Endometrial microvascular endothelial cells (primary cell): ENCODE data around the gene PDE1C. TPM values are rescaled to one million over a fixed set of nuclear protein-coding genes. Genes with fewer than 3 reads are reported as not detected.

ENCODE experiments used
- in situ Hi-C: cut with HindIII; loops from 2 replicates; pipeline ENCODE4 v1.10.0; 2017; ENCODE audit warnings: low sequenced_read_pairs, low pct_unique_long_range_greater_than_20kb; ENCODE audit errors: inconsistent ontology term
- total RNA-seq: library from RNA; depleted of rRNA; stranded (reverse); fragments of >200 nt; gene quantifications from one replicate; pipeline ENCODE4 v1.2.3, GENCODE V29; 2015; ENCODE audit errors: inconsistent ontology term

Gene PDE1C
- total RNA-seq = 7.7 TPM

- in situ Hi-C loops = no loop called here
These were observed at the start of gene PDE1C for GRCh38 chr7:32070406-32071360. Gene PDE1C, minus strand, starts transcription at chr7:32070407.

GRCh38 chr7:32119790-32120196 is 49.6 kb upstream of the PDE1C start:
- in situ Hi-C loops = no loop called here

GRCh38 chr7:32117837-32118236 is 47.6 kb upstream of the PDE1C start:
- in situ Hi-C loops = no loop called here

GRCh38 chr7:32116436-32116835 is 46.2 kb upstream of the PDE1C start:
- in situ Hi-C loops = no loop called here

- in situ Hi-C loops = no loop called here
These were observed 45.6 kb upstream of the PDE1C start for GRCh38 chr7:32115831-32116230.

- in situ Hi-C loops = no loop called here
These were observed 38.4 kb upstream of the PDE1C start for GRCh38 chr7:32108651-32109050.

- in situ Hi-C loops = no loop called here
These were observed 34.6 kb upstream of the PDE1C start for GRCh38 chr7:32104766-32105165.

- in situ Hi-C loops = no loop called here
These were observed 33.2 kb upstream of the PDE1C start for GRCh38 chr7:32103361-32103760.

- in situ Hi-C loops = no loop called here
These were observed 32.2 kb upstream of the PDE1C start for GRCh38 chr7:32102432-32102873.

GRCh38 chr7:32100407-32100907 is 30.2 kb upstream of the PDE1C start:
- in situ Hi-C loops = no loop called here

GRCh38 chr7:32094516-32094915 is 24.3 kb upstream of the PDE1C start:
- in situ Hi-C loops = no loop called here

GRCh38 chr7:32093415-32094408 is 23.5 kb upstream of the PDE1C start:
- in situ Hi-C loops = no loop called here

- in situ Hi-C loops = no loop called here
These were observed 22.1 kb upstream of the PDE1C start for GRCh38 chr7:32092346-32092745.

GRCh38 chr7:32091608-32092210 is 21.5 kb upstream of the PDE1C start:
- in situ Hi-C loops = no loop called here

- in situ Hi-C loops = no loop called here
These were observed 19.5 kb upstream of the PDE1C start for GRCh38 chr7:32089678-32090077.

GRCh38 chr7:32089256-32089655 is 19.0 kb upstream of the PDE1C start:
- in situ Hi-C loops = no loop called here

GRCh38 chr7:32088451-32088881 is 18.3 kb upstream of the PDE1C start:
- in situ Hi-C loops = no loop called here

- in situ Hi-C loops = no loop called here
These were observed 9.3 kb upstream of the PDE1C start for GRCh38 chr7:32079510-32079909.

GRCh38 chr7:32078824-32079223 is 8.6 kb upstream of the PDE1C start:
- in situ Hi-C loops = no loop called here
